WTC11 (cell line): ENCODE results near the gene ELK1.

Experiments used
- ATF1 ChIP-seq: sonication (generic); formaldehyde crosslinking; IDR thresholded peaks from 2 replicates; pipeline ENCODE4 v1.8.1; 2023; ENCODE audit warnings: mild to moderate bottlenecking, moderate library complexity, missing genetic modification reagents
- CREB1 ChIP-seq: sonication (generic); formaldehyde crosslinking; IDR thresholded peaks from 2 replicates; pipeline ENCODE4 v1.8.0; 2023; ENCODE audit warnings: mild to moderate bottlenecking, missing genetic modification reagents
- ELF4 ChIP-seq: sonication (generic); formaldehyde crosslinking; IDR thresholded peaks from 2 replicates; pipeline ENCODE4 v1.8.1; 2022; ENCODE audit warnings: low read depth, mild to moderate bottlenecking, moderate library complexity, missing genetic modification reagents
- FOXJ3 ChIP-seq: sonication (generic); formaldehyde crosslinking; IDR thresholded peaks from 2 replicates; pipeline ENCODE4 v1.9.0; 2021; ENCODE audit warnings: missing genetic modification reagents, mild to moderate bottlenecking, borderline replicate concordance
- NFE2L1 ChIP-seq: sonication (generic); formaldehyde crosslinking; IDR thresholded peaks from 2 replicates; pipeline ENCODE4 v1.8.1; 2023; ENCODE audit warnings: missing genetic modification reagents
- OVOL2 ChIP-seq: fragments of 250-450 bp; sonication (Bioruptor Pico); IDR thresholded peaks from 2 replicates; pipeline ENCODE4 v1.9.0; 2021; ENCODE audit warnings: mild to moderate bottlenecking, borderline replicate concordance
- SP1 ChIP-seq: sonication (generic); formaldehyde crosslinking; conservative IDR thresholded peaks from 2 replicates; pipeline ENCODE4 v1.8.1; 2022; ENCODE audit warnings: missing genetic modification reagents
- ZNF317 ChIP-seq: sonication (generic); formaldehyde crosslinking; IDR thresholded peaks from 2 replicates; pipeline ENCODE4 v1.8.1; 2023; ENCODE audit warnings: low read depth, mild to moderate bottlenecking, moderate library complexity, missing genetic modification reagents, borderline replicate concordance
- TF ChIP-seq, protein P1 (sequence below): fragments of 200-600 bp; IDR thresholded peaks from 2 replicates; pipeline ENCODE4 v1.8.0; 2022; ENCODE audit warnings: antibody characterized with exemption
- TF ChIP-seq, protein P2 (sequence below): sonication (generic); formaldehyde crosslinking; IDR thresholded peaks from 2 replicates; pipeline ENCODE4 v1.8.1; 2022; ENCODE audit warnings: low read depth, missing genetic modification reagents, borderline replicate concordance
- TF ChIP-seq, protein P3 (sequence below): sonication (generic); formaldehyde crosslinking; IDR thresholded peaks from 2 replicates; pipeline ENCODE4 v1.8.0; 2022; ENCODE audit warnings: mild to moderate bottlenecking, missing genetic modification reagents
- TF ChIP-seq, protein P4 (sequence below): sonication (generic); formaldehyde crosslinking; IDR thresholded peaks from 2 replicates; pipeline ENCODE4 v1.8.1; 2023; ENCODE audit warnings: mild to moderate bottlenecking, missing genetic modification reagents, borderline replicate concordance

DNA sequence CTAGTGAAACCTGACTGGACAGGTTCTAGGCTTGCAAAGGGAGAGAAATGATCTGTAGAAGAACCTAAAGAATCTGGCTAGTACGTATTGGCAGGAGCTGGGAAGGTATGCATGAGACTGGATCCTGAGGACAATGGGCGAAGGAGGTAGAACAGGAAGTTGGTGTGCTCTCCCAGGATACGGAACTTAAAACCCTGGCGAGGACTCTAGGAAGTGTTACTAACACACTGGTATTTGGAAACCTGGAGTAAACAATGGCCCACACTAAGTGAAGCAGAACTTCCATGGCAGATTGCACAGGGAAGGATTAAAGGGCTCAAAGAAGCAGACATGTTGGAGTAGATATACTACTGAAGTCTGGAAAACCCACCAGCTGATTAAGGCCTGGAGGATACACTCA, 39.9 kb downstream of the ELK1 start:
- TF ChIP-seq, protein P1, sequence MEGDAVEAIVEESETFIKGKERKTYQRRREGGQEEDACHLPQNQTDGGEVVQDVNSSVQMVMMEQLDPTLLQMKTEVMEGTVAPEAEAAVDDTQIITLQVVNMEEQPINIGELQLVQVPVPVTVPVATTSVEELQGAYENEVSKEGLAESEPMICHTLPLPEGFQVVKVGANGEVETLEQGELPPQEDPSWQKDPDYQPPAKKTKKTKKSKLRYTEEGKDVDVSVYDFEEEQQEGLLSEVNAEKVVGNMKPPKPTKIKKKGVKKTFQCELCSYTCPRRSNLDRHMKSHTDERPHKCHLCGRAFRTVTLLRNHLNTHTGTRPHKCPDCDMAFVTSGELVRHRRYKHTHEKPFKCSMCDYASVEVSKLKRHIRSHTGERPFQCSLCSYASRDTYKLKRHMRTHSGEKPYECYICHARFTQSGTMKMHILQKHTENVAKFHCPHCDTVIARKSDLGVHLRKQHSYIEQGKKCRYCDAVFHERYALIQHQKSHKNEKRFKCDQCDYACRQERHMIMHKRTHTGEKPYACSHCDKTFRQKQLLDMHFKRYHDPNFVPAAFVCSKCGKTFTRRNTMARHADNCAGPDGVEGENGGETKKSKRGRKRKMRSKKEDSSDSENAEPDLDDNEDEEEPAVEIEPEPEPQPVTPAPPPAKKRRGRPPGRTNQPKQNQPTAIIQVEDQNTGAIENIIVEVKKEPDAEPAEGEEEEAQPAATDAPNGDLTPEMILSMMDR = no peak
- TF ChIP-seq, protein P2, sequence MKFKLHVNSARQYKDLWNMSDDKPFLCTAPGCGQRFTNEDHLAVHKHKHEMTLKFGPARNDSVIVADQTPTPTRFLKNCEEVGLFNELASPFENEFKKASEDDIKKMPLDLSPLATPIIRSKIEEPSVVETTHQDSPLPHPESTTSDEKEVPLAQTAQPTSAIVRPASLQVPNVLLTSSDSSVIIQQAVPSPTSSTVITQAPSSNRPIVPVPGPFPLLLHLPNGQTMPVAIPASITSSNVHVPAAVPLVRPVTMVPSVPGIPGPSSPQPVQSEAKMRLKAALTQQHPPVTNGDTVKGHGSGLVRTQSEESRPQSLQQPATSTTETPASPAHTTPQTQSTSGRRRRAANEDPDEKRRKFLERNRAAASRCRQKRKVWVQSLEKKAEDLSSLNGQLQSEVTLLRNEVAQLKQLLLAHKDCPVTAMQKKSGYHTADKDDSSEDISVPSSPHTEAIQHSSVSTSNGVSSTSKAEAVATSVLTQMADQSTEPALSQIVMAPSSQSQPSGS (CRISPR knock-in tag) = no peak
- TF ChIP-seq ZNF317 (no peak), OVOL2 (CRISPR knock-in tag) (no peak), CREB1 (CRISPR knock-in tag) (no peak), SP1 (no peak), NFE2L1 (no peak), ATF1 (CRISPR knock-in tag) (no peak), ELF4 (CRISPR knock-in tag) (no peak), FOXJ3 (CRISPR knock-in tag) (no peak)
- TF ChIP-seq, protein P3, sequence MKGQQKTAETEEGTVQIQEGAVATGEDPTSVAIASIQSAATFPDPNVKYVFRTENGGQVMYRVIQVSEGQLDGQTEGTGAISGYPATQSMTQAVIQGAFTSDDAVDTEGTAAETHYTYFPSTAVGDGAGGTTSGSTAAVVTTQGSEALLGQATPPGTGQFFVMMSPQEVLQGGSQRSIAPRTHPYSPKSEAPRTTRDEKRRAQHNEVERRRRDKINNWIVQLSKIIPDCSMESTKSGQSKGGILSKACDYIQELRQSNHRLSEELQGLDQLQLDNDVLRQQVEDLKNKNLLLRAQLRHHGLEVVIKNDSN (CRISPR knock-in tag) = no peak
- TF ChIP-seq, protein P4, sequence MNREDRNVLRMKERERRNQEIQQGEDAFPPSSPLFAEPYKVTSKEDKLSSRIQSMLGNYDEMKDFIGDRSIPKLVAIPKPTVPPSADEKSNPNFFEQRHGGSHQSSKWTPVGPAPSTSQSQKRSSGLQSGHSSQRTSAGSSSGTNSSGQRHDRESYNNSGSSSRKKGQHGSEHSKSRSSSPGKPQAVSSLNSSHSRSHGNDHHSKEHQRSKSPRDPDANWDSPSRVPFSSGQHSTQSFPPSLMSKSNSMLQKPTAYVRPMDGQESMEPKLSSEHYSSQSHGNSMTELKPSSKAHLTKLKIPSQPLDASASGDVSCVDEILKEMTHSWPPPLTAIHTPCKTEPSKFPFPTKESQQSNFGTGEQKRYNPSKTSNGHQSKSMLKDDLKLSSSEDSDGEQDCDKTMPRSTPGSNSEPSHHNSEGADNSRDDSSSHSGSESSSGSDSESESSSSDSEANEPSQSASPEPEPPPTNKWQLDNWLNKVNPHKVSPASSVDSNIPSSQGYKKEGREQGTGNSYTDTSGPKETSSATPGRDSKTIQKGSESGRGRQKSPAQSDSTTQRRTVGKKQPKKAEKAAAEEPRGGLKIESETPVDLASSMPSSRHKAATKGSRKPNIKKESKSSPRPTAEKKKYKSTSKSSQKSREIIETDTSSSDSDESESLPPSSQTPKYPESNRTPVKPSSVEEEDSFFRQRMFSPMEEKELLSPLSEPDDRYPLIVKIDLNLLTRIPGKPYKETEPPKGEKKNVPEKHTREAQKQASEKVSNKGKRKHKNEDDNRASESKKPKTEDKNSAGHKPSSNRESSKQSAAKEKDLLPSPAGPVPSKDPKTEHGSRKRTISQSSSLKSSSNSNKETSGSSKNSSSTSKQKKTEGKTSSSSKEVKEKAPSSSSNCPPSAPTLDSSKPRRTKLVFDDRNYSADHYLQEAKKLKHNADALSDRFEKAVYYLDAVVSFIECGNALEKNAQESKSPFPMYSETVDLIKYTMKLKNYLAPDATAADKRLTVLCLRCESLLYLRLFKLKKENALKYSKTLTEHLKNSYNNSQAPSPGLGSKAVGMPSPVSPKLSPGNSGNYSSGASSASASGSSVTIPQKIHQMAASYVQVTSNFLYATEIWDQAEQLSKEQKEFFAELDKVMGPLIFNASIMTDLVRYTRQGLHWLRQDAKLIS = no peak
